Measurements from ENCODE around the gene TMOD4. TPM values are rescaled to one million over a fixed set of nuclear protein-coding genes. Genes with fewer than 3 reads are reported as not detected.

Gene TMOD4
- total RNA-seq, 1 donor from 2014 or later = 2.7 TPM

- no peak for DNase-seq (ENCODE audit: low read depth, low spot score)
- TF ChIP-seq CTCF (conservative IDR thresholded peaks at IDR 0.05) = no peak
- Mint-ChIP-seq H3K27ac (ENCODE audit: unreplicated experiment) (no peak overlapping the region), H3K4me3 (no peak overlapping the region), H3K36me3 (ENCODE audit: low read depth) (peaks cover 14% of the 10 kb centered on the region), H3K4me1 (peaks cover 23% of the 10 kb centered on the region), H3K27me3 (ENCODE audit: low read depth) (peaks cover 33% of the 10 kb centered on the region), H3K9me3 (no peaks in the 10 kb centered on the region)
Measured at GRCh38 chr1:151133018-151133806, 42.6 kb downstream of the TMOD4 start.

GRCh38 chr1:151132335-151133017, 43.3 kb downstream of the TMOD4 start:
- H3K27ac Mint-ChIP-seq (ENCODE audit: unreplicated experiment) = no peak overlapping the region
- H3K36me3 Mint-ChIP-seq (ENCODE audit: low read depth) = peaks cover 14% of the 10 kb centered on the region
- TF ChIP-seq CTCF (conservative IDR thresholded peaks at IDR 0.05) = no peak
- no peak overlapping the region for H3K4me3 Mint-ChIP-seq
- no peaks in the 10 kb centered on the region for H3K9me3 Mint-ChIP-seq
- no peak for DNase-seq (ENCODE audit: low read depth, low spot score)
- H3K4me1 Mint-ChIP-seq = peaks cover 23% of the 10 kb centered on the region
- H3K27me3 Mint-ChIP-seq (ENCODE audit: low read depth) = peaks cover 33% of the 10 kb centered on the region

- no peaks in the 10 kb centered on the region for H3K9me3 Mint-ChIP-seq
- no peak for TF ChIP-seq CTCF (conservative IDR thresholded peaks at IDR 0.05)
- H3K27me3 Mint-ChIP-seq (ENCODE audit: low read depth) = peaks cover 33% of the 10 kb centered on the region
- DNase-seq (ENCODE audit: low read depth, low spot score) = peak; percentile 30
- peaks cover 23% of the 10 kb centered on the region for H3K4me1 Mint-ChIP-seq
- H3K36me3 Mint-ChIP-seq (ENCODE audit: low read depth) = peaks cover 13% of the 10 kb centered on the region
- no peak overlapping the region for H3K27ac Mint-ChIP-seq (ENCODE audit: unreplicated experiment)
- peak overlapping the region; percentile 81 for H3K4me3 Mint-ChIP-seq
Measured at GRCh38 chr1:151131701-151132334, 44.0 kb downstream of the TMOD4 start.

- Mint-ChIP-seq H3K36me3 (ENCODE audit: low read depth) (peaks cover 8% of the 10 kb centered on the region), H3K27me3 (ENCODE audit: low read depth) (peaks cover 33% of the 10 kb centered on the region), H3K27ac (ENCODE audit: unreplicated experiment) (no peak overlapping the region), H3K4me1 (peaks cover 23% of the 10 kb centered on the region), H3K4me3 (peak overlapping the region; percentile 81), H3K9me3 (no peaks in the 10 kb centered on the region)
- DNase-seq (ENCODE audit: low read depth, low spot score) = peak; percentile 55
- no peak for TF ChIP-seq CTCF (conservative IDR thresholded peaks at IDR 0.05)
Measured at GRCh38 chr1:151130987-151131586, 44.7 kb downstream of the TMOD4 start.

- no peak for TF ChIP-seq CTCF (conservative IDR thresholded peaks at IDR 0.05)
- Mint-ChIP-seq H3K4me1 (peaks cover 23% of the 10 kb centered on the region), H3K27ac (ENCODE audit: unreplicated experiment) (no peak overlapping the region), H3K9me3 (no peaks in the 10 kb centered on the region), H3K36me3 (ENCODE audit: low read depth) (no peaks in the 10 kb centered on the region), H3K4me3 (no peak overlapping the region), H3K27me3 (ENCODE audit: low read depth) (peaks cover 24% of the 10 kb centered on the region)
- DNase-seq (ENCODE audit: low read depth, low spot score) = no peak
Measured at GRCh38 chr1:151128800-151129199, 47.0 kb downstream of the TMOD4 start.

Measured in neural crest cell (in vitro differentiated cells).